ENCODE data around the gene MAPK11. TPM values are rescaled to one million over a fixed set of nuclear protein-coding genes. Genes with fewer than 3 reads are reported as not detected.
"Not testable (repeated sequence)": the region's sequence is repeated elsewhere in the genome, so short reads cannot be mapped to it uniquely, and the experiment has no call there.

Gene MAPK11
- polyA plus RNA-seq, 3 donors, result 0.81 TPM; not detected in 2

DNA sequence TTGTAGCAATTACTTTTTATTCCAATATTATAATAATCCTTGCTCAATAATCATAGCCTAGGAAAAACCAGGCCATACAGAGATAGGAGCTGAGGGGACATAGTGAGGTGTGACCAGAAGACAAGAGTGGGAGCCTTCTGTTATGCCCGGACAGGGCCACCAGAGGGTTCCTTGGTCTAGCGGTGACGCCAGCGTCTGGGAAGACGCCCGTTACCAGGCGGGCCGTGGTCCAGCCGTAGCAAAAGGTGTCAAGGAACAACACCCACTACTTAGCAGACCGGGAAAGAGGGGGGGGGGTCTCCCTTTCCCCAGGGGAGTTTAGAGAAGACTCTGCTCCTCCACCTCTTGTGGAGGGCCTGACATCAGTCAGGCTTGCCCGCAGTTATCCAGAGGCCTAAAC lies 3.2 kb upstream of the MAPK11 start:
- H3K9me3 ChIP-seq (replicated peaks in 1 of 2; ENCODE audit: control insufficient read depth in 1 of 2, insufficient read depth in 1 of 2, low read length in 2 of 2); H3K79me2 ChIP-seq (ENCODE audit: insufficient read depth, low read length); H2AFZ ChIP-seq (ENCODE audit: insufficient read depth, low read depth, low read length, poor library complexity, severe bottlenecking); H3K27ac Mint-ChIP-seq; intact Hi-C loops (cut with micrococcal nuclease); H3K4me3 Mint-ChIP-seq; H3K9ac ChIP-seq (ENCODE audit: insufficient read depth, low read length, poor library complexity, severe bottlenecking); H3K4me2 ChIP-seq (replicated peaks; ENCODE audit: extremely low read depth, low read length, poor library complexity, severe bottlenecking); H3K4me3 ChIP-seq (replicated peaks in 1 of 3; ENCODE audit: low read depth in 2 of 3, low read length in 3 of 3); DNase-seq; H3K27ac ChIP-seq (ENCODE audit: low read depth in 1 of 2, low read length in 2 of 2): not testable (repeated sequence)
- H4K20me1 ChIP-seq (ENCODE audit: insufficient read depth, low read length), result peaks cover 87% of the 10 kb centered on the region
- peaks cover 30 to 49% of the 10 kb centered on the region in 2 donors for H3K36me3 Mint-ChIP-seq
- WGBS (ENCODE audit: insufficient coverage), result no CpG with 5 or more reads among the region's 11 CpGs
- TF ChIP-seq, protein P1, sequence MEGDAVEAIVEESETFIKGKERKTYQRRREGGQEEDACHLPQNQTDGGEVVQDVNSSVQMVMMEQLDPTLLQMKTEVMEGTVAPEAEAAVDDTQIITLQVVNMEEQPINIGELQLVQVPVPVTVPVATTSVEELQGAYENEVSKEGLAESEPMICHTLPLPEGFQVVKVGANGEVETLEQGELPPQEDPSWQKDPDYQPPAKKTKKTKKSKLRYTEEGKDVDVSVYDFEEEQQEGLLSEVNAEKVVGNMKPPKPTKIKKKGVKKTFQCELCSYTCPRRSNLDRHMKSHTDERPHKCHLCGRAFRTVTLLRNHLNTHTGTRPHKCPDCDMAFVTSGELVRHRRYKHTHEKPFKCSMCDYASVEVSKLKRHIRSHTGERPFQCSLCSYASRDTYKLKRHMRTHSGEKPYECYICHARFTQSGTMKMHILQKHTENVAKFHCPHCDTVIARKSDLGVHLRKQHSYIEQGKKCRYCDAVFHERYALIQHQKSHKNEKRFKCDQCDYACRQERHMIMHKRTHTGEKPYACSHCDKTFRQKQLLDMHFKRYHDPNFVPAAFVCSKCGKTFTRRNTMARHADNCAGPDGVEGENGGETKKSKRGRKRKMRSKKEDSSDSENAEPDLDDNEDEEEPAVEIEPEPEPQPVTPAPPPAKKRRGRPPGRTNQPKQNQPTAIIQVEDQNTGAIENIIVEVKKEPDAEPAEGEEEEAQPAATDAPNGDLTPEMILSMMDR (IDR thresholded peaks at IDR 0.05), result peak; percentile 18
- peaks cover 0 to 14% (median 0%) of the 10 kb centered on the region in 7 donors for H3K9me3 Mint-ChIP-seq
- H3K4me1 Mint-ChIP-seq, result peaks cover 23% of the 10 kb centered on the region
- peaks cover 27 to 48% (median 38%) of the 10 kb centered on the region in 3 donors for H3K27me3 Mint-ChIP-seq (ENCODE audit: low read depth in 3 of 3)
- H3K36me3 ChIP-seq (replicated peaks in 1 of 2; ENCODE audit: control insufficient read depth in 1 of 2, insufficient read depth in 2 of 2, low read length in 2 of 2), result peaks cover 38 to 40% of the 10 kb centered on the region in 2 donors
- peaks cover 25 to 38% of the 10 kb centered on the region in 2 donors for H3K4me1 ChIP-seq (ENCODE audit: control insufficient read depth in 1 of 2, insufficient read depth in 2 of 2, low read length in 2 of 2)
- H3K27me3 ChIP-seq (ENCODE audit: control insufficient read depth in 2 of 2, insufficient read depth in 2 of 2, low read length in 2 of 2), result peaks cover 20 to 36% of the 10 kb centered on the region in 2 donors

DNA sequence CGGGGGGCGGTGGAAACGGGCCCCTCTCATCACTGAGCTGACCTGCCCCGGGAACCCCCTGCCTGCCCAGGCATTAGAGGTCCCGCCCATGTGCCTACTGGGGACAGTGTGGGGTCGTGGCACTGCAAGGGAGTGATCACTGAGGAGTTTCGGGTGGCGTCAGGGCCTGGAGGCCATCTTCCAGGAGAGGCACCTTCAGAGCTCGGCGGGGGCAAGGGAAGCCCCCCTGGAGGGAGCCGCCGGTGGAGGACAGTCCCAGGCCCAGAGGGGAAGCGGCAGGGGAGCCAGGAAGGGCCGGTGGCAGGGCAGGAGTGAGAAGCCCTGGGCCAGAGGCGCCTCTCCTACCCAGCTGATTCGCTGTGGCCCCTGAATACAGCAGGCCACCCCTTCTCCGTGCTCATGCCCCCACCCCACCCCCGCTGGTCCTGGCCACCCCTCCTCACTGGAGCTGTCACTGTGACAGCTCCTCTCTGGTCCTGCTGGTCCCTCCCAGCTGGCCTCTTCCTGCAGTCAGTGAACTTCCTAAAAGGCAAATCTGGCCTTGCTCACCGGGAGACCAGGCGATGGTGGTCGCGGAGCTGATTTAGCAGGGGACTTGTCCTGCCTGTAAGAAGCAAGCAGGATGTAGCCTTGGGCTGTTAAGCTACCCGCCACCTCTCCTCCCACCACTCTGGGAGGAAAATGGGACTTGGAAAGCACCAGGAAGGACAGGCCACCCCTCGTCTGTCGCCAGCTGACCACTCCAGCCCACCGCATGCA lies 2.0 kb upstream of the MAPK11 start:
- no peaks in the 10 kb centered on the region for H3K79me2 ChIP-seq (ENCODE audit: insufficient read depth, low read length)
- H3K9ac ChIP-seq (ENCODE audit: insufficient read depth, low read length, poor library complexity, severe bottlenecking), result no peak overlapping the region
- 57% methylated on average over 21 of the region's 26 CpGs for WGBS (ENCODE audit: insufficient coverage)
- peaks cover 33 to 59% (median 42%) of the 10 kb centered on the region in 3 donors for H3K27me3 Mint-ChIP-seq (ENCODE audit: low read depth in 3 of 3)
- H3K27me3 ChIP-seq (ENCODE audit: control insufficient read depth in 2 of 2, insufficient read depth in 2 of 2, low read length in 2 of 2), result peaks cover 25 to 42% of the 10 kb centered on the region in 2 donors
- peaks cover 81% of the 10 kb centered on the region for H4K20me1 ChIP-seq (ENCODE audit: insufficient read depth, low read length)
- H3K27ac ChIP-seq (ENCODE audit: low read depth in 1 of 2, low read length in 2 of 2), result no peak overlapping the region
- TF ChIP-seq, protein P1 (IDR thresholded peaks at IDR 0.05), result no peak
- H3K4me3 Mint-ChIP-seq, result peak overlapping the region in 1 of 2 donors; percentile 62
- no peak overlapping the region for H3K4me3 ChIP-seq (replicated peaks in 1 of 3; ENCODE audit: low read depth in 2 of 3, low read length in 3 of 3)
- H2AFZ ChIP-seq (ENCODE audit: insufficient read depth, low read depth, low read length, poor library complexity, severe bottlenecking), result no peak overlapping the region
- H3K36me3 ChIP-seq (replicated peaks in 1 of 2; ENCODE audit: control insufficient read depth in 1 of 2, insufficient read depth in 2 of 2, low read length in 2 of 2), result peaks cover 27 to 29% of the 10 kb centered on the region in 2 donors
- peaks cover 23 to 37% of the 10 kb centered on the region in 2 donors for H3K36me3 Mint-ChIP-seq
- H3K9me3 ChIP-seq (replicated peaks in 1 of 2; ENCODE audit: control insufficient read depth in 1 of 2, insufficient read depth in 1 of 2, low read length in 2 of 2), result peaks cover 3 to 10% of the 10 kb centered on the region in 2 donors
- no peak for DNase-seq
- H3K4me1 ChIP-seq (ENCODE audit: control insufficient read depth in 1 of 2, insufficient read depth in 2 of 2, low read length in 2 of 2), result peaks cover 25 to 38% of the 10 kb centered on the region in 2 donors
- intact Hi-C loops (cut with micrococcal nuclease), result no loop called here
- peaks cover 0 to 21% (median 2%) of the 10 kb centered on the region in 7 donors for H3K9me3 Mint-ChIP-seq
- no peak overlapping the region for H3K27ac Mint-ChIP-seq
- H3K4me1 Mint-ChIP-seq, result peaks cover 23% of the 10 kb centered on the region
- peak overlapping the region; percentile 80 for H3K4me2 ChIP-seq (replicated peaks; ENCODE audit: extremely low read depth, low read length, poor library complexity, severe bottlenecking)

Data from CD14-positive monocyte (primary cell).